GM12878 (cell line): ENCODE data around the gene CENATAC.
"Not testable (repeated sequence)": the region's sequence is repeated elsewhere in the genome, so short reads cannot be mapped to it uniquely, and the experiment has no call there.

Experiments
- IRF3 ChIP-seq: fragments of 450-650 bp; IDR thresholded peaks from 2 replicates; pipeline ENCODE4 v1.6.1; 2014; ENCODE audit warnings: mild to moderate bottlenecking
- TF ChIP-seq, protein P1 (sequence below): IDR thresholded peaks from 2 replicates; pipeline ENCODE4 v1.6.1; 2012; ENCODE audit warnings: low read depth, low read length, improper control_type of control experiment
- TF ChIP-seq, protein P2 (sequence below), 3 experiments: IDR thresholded peaks in 2 of 3; conservative IDR thresholded peaks in 1 of 3; 2 replicates each; pipeline ENCODE4 v1.5.1; 2011; ENCODE audit warnings: low read depth in 3 of 3, low read length in 3 of 3, mild to moderate bottlenecking in 3 of 3, control low read depth in 2 of 3, moderate library complexity in 2 of 3, inconsistent platforms in 1 of 3, mixed read lengths in 1 of 3; ENCODE audit not compliant: control insufficient read depth in 2 of 3, insufficient read depth in 1 of 3; ENCODE audit errors: extremely low read depth in 1 of 3

- TF ChIP-seq, protein P1, sequence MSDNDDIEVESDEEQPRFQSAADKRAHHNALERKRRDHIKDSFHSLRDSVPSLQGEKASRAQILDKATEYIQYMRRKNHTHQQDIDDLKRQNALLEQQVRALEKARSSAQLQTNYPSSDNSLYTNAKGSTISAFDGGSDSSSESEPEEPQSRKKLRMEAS, result not testable (repeated sequence)
- TF ChIP-seq IRF3, result not testable (repeated sequence)
- TF ChIP-seq, protein P2, sequence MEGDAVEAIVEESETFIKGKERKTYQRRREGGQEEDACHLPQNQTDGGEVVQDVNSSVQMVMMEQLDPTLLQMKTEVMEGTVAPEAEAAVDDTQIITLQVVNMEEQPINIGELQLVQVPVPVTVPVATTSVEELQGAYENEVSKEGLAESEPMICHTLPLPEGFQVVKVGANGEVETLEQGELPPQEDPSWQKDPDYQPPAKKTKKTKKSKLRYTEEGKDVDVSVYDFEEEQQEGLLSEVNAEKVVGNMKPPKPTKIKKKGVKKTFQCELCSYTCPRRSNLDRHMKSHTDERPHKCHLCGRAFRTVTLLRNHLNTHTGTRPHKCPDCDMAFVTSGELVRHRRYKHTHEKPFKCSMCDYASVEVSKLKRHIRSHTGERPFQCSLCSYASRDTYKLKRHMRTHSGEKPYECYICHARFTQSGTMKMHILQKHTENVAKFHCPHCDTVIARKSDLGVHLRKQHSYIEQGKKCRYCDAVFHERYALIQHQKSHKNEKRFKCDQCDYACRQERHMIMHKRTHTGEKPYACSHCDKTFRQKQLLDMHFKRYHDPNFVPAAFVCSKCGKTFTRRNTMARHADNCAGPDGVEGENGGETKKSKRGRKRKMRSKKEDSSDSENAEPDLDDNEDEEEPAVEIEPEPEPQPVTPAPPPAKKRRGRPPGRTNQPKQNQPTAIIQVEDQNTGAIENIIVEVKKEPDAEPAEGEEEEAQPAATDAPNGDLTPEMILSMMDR (IDR thresholded peaks at IDR 0.05 in 2 of 3, conservative IDR thresholded peaks at IDR 0.05 in 1 of 3; ENCODE audit: control insufficient read depth in 2 of 3, extremely low read depth in 1 of 3, insufficient read depth in 1 of 3, low read depth in 3 of 3, low read length in 3 of 3), result not testable (repeated sequence)
Measured at GRCh38 chr11:119017377-119017776, 19.4 kb downstream of the CENATAC start.
